Esophagus muscularis mucosa (tissue), 3 donors: Measurements from ENCODE around the gene USP10.

Experiments used
- POLR2A ChIP-seq: fragments of 450-650 bp; IDR thresholded peaks from one replicate; pipeline ENCODE4 v1.6.1; 2017; ENCODE audit warnings: antibody characterized with exemption, moderate library complexity, mild to moderate bottlenecking, low read depth
- POLR2AphosphoS5 ChIP-seq, 2 donors: sonication (generic); formaldehyde crosslinking; IDR thresholded peaks; one replicate each; pipeline ENCODE4 v1.6.1; 2017; ENCODE audit warnings: antibody characterized with exemption in 2 of 2
- TF ChIP-seq, protein P1 (sequence below), 3 experiments: fragments of 200-600 bp in 2 of 3; fragments of 450-650 bp in 1 of 3; sonication (generic) in 2 of 3; IDR thresholded peaks; one replicate each; pipeline ENCODE4 v1.5.1; 2017 to 2019; ENCODE audit warnings: antibody characterized with exemption in 3 of 3, mild to moderate bottlenecking in 2 of 3, moderate library complexity in 1 of 3

DNA sequence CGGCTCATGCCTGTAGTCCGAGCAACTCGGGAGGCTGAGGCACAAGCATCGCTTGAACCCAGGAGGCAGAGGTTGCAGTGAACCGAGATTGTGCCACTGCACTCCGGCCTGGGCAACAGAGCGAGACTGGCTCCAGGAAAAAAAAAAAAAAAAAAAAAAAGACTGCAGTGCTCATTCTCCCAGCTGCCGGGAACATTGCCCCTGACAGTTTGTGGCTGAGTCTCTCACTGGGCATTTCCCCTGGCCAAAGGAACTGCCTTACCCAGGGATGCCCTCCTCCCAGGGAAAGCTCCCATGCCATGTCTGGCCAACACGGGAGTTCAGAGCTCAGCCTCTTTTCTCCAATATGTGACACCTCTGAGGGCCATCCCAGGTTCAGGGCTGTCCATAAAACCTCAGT is 21.3 kb upstream of the USP10 start:
- TF ChIP-seq, protein P1, sequence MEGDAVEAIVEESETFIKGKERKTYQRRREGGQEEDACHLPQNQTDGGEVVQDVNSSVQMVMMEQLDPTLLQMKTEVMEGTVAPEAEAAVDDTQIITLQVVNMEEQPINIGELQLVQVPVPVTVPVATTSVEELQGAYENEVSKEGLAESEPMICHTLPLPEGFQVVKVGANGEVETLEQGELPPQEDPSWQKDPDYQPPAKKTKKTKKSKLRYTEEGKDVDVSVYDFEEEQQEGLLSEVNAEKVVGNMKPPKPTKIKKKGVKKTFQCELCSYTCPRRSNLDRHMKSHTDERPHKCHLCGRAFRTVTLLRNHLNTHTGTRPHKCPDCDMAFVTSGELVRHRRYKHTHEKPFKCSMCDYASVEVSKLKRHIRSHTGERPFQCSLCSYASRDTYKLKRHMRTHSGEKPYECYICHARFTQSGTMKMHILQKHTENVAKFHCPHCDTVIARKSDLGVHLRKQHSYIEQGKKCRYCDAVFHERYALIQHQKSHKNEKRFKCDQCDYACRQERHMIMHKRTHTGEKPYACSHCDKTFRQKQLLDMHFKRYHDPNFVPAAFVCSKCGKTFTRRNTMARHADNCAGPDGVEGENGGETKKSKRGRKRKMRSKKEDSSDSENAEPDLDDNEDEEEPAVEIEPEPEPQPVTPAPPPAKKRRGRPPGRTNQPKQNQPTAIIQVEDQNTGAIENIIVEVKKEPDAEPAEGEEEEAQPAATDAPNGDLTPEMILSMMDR (IDR thresholded peaks at IDR 0.05), result no peak
- TF ChIP-seq POLR2AphosphoS5 (IDR thresholded peaks at IDR 0.05), result no peak
- no peak for TF ChIP-seq POLR2A
